Retinal pigment epithelial cell (primary cell): ENCODE measurements around the gene TPCN1.
"Not testable (repeated sequence)": the region's sequence is repeated elsewhere in the genome, so short reads cannot be mapped to it uniquely, and the experiment has no call there.

Experiments used
- DNase-seq: peaks from one replicate; pipeline ENCODE4 v3.0.0-alpha.2; 2010; ENCODE audit warnings: low read depth
- H3K4me3 ChIP-seq: 2 replicates; pipeline ENCODE4 v1.5.1; 2011; ENCODE audit warnings: mild to moderate bottlenecking, low read length, control low read depth, moderate library complexity
- CTCF ChIP-seq: conservative IDR thresholded peaks from 2 replicates; pipeline ENCODE4 v1.5.1; 2011; ENCODE audit warnings: low read depth, low read length, control low read depth, inconsistent platforms

Gene TPCN1

DNA sequence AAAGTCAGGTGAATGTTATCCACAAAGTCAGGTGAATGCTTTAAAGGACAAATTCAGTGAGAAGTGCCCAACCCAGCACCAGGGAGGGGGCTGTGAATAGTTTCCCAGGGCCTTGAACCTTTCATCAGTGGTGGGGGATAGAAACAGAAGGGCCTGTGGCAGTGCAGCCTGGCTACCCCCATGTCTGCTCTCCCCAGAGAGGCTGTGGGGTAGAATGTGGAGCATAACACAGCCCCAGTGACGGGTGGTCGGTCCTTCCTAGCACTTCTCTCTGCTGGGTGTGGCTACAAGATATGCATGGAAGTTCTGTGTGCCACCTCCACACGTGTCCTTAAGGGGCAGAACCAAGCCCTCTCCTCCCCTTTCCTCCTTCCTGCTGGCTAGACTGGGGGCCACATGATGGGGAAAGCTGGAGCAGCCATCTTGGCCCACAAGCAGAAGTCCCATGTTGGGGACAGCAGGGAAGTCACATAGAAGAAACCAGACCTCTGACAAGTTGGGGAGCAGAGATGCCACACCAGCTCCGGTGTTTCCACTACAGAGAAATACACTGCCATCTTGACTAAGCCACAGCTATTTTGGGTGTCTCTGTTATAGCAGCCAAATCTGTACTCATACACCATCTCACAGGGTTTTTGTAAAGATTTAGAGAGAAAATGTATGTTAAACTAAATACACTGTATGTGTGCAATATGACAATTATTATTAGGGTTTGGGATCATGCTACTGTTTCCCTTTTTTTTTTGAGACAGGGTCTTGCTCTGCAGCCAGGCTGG, 18.8 kb upstream of the TPCN1 start:
- DNase-seq: no peak
- H3K4me3 ChIP-seq: no peak overlapping the region
- no peak for TF ChIP-seq CTCF

DNA sequence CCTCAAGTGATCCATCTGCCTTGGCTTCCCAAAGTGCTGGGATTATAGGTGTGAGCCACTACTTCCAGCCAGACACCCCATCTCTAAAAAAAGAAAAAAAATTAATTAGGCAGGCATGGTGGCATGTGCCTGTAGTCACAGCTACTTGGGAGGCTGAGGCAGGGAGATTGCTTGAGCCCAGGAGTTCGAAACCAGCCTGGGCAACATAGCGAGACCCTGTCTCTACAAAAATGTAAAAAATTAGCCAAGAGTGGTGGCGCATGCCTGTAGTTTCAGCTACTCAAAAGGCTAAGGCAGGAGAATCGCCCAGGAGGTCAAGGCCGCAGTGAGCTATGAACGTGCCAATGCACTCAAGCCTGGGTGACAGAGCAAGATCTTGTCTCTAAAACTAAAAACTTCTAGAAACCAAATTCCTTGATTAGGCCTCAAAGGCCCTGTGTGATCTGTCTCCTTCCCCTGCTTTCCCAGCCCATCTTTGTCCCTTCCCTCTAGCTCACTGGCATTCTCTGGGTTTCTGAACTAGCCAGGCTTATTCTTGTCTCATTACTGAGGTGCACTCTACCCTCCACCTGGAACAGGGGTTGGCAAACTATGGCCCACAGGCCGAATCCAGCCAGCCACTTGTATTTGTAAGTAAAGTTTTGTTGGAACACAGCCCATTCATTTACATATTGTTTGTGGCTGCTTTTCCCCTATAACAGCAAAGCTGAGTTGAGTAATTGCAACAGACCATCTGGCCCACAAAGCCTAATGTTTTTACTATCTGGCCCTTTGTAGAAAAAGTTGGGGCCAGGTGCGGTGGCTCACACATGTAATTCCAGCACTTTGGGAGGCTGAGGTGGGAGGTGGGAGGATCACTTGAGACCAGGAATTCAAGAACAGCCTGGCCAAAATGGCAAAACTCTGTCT, 17.2 kb upstream of the TPCN1 start:
- no peak for DNase-seq
- no peak overlapping the region for H3K4me3 ChIP-seq
- no peak for TF ChIP-seq CTCF

DNA sequence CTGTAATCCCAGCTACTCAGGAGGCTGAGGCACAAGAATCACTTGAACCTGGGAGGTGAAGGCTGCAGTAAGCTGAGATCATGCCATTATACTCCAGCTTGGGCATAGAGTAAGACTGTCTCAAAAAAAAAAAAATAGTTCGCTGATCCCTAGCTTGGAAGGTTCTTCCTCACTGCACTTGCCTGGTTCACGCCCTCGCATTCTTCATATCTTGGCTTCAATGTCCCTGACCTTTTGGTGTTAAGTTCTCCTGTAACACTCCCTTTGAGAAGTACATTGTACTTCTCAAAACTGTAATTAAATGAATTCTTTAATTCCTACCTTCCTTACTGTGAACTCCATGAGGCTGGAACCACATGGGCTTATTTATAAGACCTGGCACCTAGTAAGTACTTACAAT, 16.5 kb upstream of the TPCN1 start:
- no peak for TF ChIP-seq CTCF
- no peak for DNase-seq
- no peak overlapping the region for H3K4me3 ChIP-seq

DNA sequence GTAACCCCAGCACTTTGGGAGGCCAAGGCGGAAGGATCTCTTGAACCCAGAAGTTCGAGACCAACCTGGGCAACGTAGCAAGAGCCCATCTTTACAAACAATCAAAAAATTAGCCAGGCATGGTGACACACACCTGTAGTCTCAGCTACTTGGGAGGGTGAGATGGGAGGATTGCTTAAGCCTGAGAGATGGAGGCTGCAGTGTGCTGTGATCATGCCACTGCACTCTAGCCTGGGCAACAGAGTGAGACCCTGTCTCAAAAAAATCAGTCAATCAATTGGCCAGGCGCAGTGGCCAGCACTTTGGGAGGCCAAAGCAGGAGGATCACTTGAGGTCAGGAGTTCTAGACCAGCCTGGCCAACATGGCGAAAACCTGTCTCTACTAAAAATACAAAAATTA, 14.5 kb upstream of the TPCN1 start:
- not testable (repeated sequence) for DNase-seq, H3K4me3 ChIP-seq

DNA sequence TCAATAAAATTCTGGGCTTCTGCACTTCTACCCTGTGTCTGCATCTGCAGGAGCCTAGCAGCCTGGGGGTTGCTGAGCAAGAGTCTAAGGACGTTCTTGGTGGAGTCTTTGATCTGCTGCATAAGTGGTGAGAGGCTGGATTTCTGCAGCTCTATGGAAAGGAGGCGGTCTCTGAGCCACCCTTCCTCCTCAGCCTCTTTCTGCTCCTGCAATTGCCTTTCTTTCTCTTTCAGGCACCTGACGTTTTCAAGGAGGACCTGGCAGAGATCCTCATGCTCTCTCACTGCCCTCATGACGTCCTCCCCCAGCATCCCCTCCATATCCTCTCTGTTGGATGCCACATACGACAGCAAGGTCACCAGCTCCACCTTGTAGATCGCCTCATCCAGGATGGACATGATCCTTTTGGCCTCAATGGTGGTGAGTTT, 13.6 kb upstream of the TPCN1 start:
- TF ChIP-seq CTCF: no peak

DNA sequence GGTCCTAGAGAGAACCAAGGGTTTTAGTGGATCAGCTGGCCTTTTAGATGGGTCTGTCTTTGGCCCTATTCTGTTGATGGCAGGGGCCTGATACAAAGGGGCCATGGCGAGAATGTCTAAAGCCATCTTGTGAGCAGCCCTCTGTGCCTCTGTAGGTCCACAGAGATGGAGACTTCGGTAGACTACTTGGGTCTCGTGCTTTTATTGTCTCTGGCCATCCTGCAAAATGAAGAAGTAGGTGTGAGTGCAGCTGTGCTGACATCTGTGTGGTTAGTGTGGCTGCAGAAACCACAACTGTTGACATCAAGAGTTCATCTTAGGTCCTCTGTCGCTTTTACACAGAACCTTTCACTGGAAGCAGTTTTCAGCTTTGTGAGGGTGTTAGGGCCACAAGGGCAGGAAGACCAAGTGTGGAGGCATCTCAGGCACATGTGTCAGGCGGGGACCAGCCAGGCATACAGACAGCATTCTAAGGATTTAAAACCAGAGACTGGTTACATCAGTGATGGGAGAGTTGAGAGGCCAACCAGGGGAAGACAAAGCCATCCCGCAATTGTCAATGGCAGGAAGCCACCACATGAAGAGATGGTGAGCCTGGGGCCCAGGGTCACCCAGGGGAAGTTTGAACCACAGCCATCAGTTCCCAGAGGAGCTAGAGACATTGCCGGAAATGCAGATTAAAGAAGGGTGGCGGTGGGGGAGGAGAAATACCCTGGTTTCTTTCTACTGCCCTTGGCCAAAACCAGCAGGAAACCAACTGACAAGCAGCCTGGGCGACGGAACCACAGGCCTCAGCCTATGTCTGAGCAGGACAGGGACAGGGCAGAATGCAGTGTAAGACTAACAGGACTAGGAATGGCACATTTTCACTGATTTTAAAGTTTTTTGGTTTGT, 13.0 kb upstream of the TPCN1 start:
- no peak overlapping the region for H3K4me3 ChIP-seq
- no peak for DNase-seq
- no peak for TF ChIP-seq CTCF

More for the DNA sequence above, 13.6 kb upstream of the TPCN1 start:
- no peak overlapping the region for H3K4me3 ChIP-seq
- DNase-seq: no peak

- no peak for DNase-seq
- H3K4me3 ChIP-seq: no peak overlapping the region
- TF ChIP-seq CTCF: no peak
These were observed 10.1 kb upstream of the TPCN1 start for GRCh38 chr12:113211160-113211559.
